HEK293 (cell line): ENCODE measurements around the gene ZNF608.
A peak's percentile ranks its signal among the peaks of the same experiment; 100 is the strongest.

Experiments
- KLF16 ChIP-seq: fragments of 450-650 bp; formaldehyde crosslinking; IDR thresholded peaks from 2 replicates; pipeline ENCODE4 v1.5.1; 2017; ENCODE audit warnings: missing biosample characterization, missing genetic modification characterization
- ZBTB11 ChIP-seq: fragments of 450-650 bp; formaldehyde crosslinking; conservative IDR thresholded peaks from 2 replicates; pipeline ENCODE4 v1.5.1; 2016; ENCODE audit warnings: low read depth, missing biosample characterization, missing genetic modification characterization
- ZBTB49 ChIP-seq: fragments of 450-650 bp; formaldehyde crosslinking; IDR thresholded peaks from 2 replicates; pipeline ENCODE4 v1.5.1; 2016; ENCODE audit warnings: missing biosample characterization, missing genetic modification characterization, low read depth
- ZBTB6 ChIP-seq: fragments of 450-650 bp; formaldehyde crosslinking; IDR thresholded peaks from 2 replicates; pipeline ENCODE4 v1.5.1; 2017; ENCODE audit warnings: missing biosample characterization, missing genetic modification characterization
- ZFP3 ChIP-seq: fragments of 450-650 bp; formaldehyde crosslinking; IDR thresholded peaks from 2 replicates; pipeline ENCODE4 v1.5.1; 2016; ENCODE audit warnings: low read depth, missing biosample characterization, missing genetic modification characterization
- ZFP37 ChIP-seq: fragments of 450-650 bp; formaldehyde crosslinking; IDR thresholded peaks from 2 replicates; pipeline ENCODE4 v1.5.1; 2016; ENCODE audit warnings: missing biosample characterization, missing genetic modification characterization
- ZNF155 ChIP-seq: fragments of 450-650 bp; formaldehyde crosslinking; IDR thresholded peaks from 2 replicates; pipeline ENCODE4 v1.5.1; 2016; ENCODE audit warnings: missing biosample characterization, missing genetic modification characterization
- ZNF223 ChIP-seq: fragments of 450-650 bp; formaldehyde crosslinking; IDR thresholded peaks from 2 replicates; pipeline ENCODE4 v1.5.1; 2016; ENCODE audit warnings: missing biosample characterization, missing genetic modification characterization
- ZNF302 ChIP-seq: fragments of 450-650 bp; formaldehyde crosslinking; IDR thresholded peaks from 2 replicates; pipeline ENCODE4 v1.5.1; 2016; ENCODE audit warnings: missing biosample characterization, missing genetic modification characterization, low read depth
- ZNF324 ChIP-seq: fragments of 450-650 bp; formaldehyde crosslinking; IDR thresholded peaks from 2 replicates; pipeline ENCODE4 v1.5.1; 2016; ENCODE audit warnings: missing biosample characterization, missing genetic modification characterization
- ZNF433 ChIP-seq: fragments of 450-650 bp; formaldehyde crosslinking; IDR thresholded peaks from 2 replicates; pipeline ENCODE4 v1.5.1; 2016; ENCODE audit warnings: missing biosample characterization, missing genetic modification characterization, low read depth
- ZNF530 ChIP-seq: fragments of 450-650 bp; formaldehyde crosslinking; IDR thresholded peaks from 2 replicates; pipeline ENCODE4 v1.5.1; 2016; ENCODE audit warnings: low read depth, missing biosample characterization, missing genetic modification characterization
- ZNF549 ChIP-seq: fragments of 450-650 bp; IDR thresholded peaks from 2 replicates; pipeline ENCODE4 v1.5.1; 2018; ENCODE audit warnings: missing biosample characterization, missing genetic modification characterization, mild to moderate bottlenecking, inconsistent platforms, moderate library complexity
- ZNF555 ChIP-seq: fragments of 450-650 bp; formaldehyde crosslinking; conservative IDR thresholded peaks from 2 replicates; pipeline ENCODE4 v1.5.1; 2017; ENCODE audit warnings: missing biosample characterization, mild to moderate bottlenecking, missing genetic modification characterization, inconsistent platforms
- ZNF561 ChIP-seq: fragments of 450-650 bp; IDR thresholded peaks from 2 replicates; pipeline ENCODE4 v1.5.1; 2018; ENCODE audit warnings: missing biosample characterization, missing genetic modification characterization, borderline replicate concordance
- ZNF621 ChIP-seq: fragments of 450-650 bp; formaldehyde crosslinking; IDR thresholded peaks from 2 replicates; pipeline ENCODE4 v1.5.1; 2017; ENCODE audit warnings: missing biosample characterization, missing genetic modification characterization
- ZNF701 ChIP-seq: fragments of 450-650 bp; formaldehyde crosslinking; IDR thresholded peaks from 2 replicates; pipeline ENCODE4 v1.5.1; 2016; ENCODE audit warnings: missing biosample characterization, missing genetic modification characterization
- ZNF704 ChIP-seq: fragments of 450-650 bp; formaldehyde crosslinking; IDR thresholded peaks from 2 replicates; pipeline ENCODE4 v1.5.1; 2016; ENCODE audit warnings: missing biosample characterization, missing genetic modification characterization
- TF ChIP-seq, protein P1 (sequence below): fragments of 450-650 bp; formaldehyde crosslinking; IDR thresholded peaks from 2 replicates; pipeline ENCODE4 v1.5.0; 2017; ENCODE audit warnings: missing biosample characterization, missing genetic modification characterization, borderline replicate concordance
- TF ChIP-seq, protein P2 (sequence below): fragments of 450-650 bp; formaldehyde crosslinking; IDR thresholded peaks from 2 replicates; pipeline ENCODE4 v1.5.1; 2016; ENCODE audit warnings: missing biosample characterization, missing genetic modification characterization
- TF ChIP-seq, protein P3 (sequence below): fragments of 450-650 bp; formaldehyde crosslinking; IDR thresholded peaks from 2 replicates; pipeline ENCODE4 v1.5.1; 2016; ENCODE audit warnings: missing biosample characterization, missing genetic modification characterization

Gene ZNF608

DNA sequence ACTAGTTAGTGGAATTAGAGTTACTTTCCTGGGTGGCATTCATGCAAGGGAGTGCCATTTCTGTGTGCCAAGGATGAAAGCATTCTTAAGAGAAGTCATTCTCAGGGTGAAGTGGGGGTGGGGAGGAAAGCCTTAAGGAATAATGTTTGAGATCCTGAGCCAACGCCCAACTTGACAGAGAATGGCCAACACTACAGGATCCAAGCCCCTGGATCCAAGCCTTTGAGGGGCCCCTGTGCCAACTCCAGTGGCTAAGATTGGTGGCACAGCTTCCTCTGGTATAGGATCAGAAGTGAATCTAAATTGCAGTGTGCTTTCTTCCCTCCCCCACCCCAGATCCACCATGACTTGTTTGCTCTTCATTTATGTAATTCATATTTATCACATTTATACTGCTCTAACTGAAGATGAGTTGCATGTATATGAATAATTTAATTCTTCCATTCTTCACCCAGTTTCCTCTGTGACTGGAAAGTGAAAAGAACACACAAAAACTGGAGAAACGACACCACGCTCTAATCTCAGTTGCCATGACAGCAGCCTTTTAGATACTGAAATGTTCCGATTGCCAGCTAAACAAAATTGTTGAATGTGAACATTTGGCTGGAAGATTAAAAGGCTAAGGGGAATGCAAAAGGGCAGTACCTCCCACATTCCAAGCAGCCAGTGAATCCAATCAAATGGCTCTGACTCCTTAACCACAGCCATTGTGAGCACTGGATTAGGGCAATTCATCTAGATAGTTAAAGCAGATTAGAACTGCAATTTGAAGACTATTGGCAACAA, 4.5 kb downstream of the ZNF608 start (continued):
- TF ChIP-seq ZBTB49 (tag by site-specific recombination) (no peak), ZNF530 (tag by site-specific recombination) (no peak), ZNF155 (tag by site-specific recombination) (no peak), ZNF433 (tag by site-specific recombination) (no peak), ZNF701 (tag by site-specific recombination) (no peak), ZBTB6 (peak; percentile 38; the same call in 1 of the 2 replicates), ZNF549 (tag by site-specific recombination) (no peak), ZNF621 (tag by site-specific recombination) (no peak), ZNF561 (tag by site-specific recombination) (no peak), ZFP3 (tag by site-specific recombination) (no peak), ZFP37 (tag by site-specific recombination) (no peak), ZBTB11 (tag by site-specific recombination) (no peak), ZNF302 (tag by site-specific recombination) (no peak), ZNF324 (tag by site-specific recombination) (no peak), ZNF555 (tag by site-specific recombination) (no peak), KLF16 (tag by site-specific recombination) (no peak), ZNF704 (tag by site-specific recombination) (no peak), ZNF223 (tag by site-specific recombination) (no peak)
- TF ChIP-seq, protein P1, sequence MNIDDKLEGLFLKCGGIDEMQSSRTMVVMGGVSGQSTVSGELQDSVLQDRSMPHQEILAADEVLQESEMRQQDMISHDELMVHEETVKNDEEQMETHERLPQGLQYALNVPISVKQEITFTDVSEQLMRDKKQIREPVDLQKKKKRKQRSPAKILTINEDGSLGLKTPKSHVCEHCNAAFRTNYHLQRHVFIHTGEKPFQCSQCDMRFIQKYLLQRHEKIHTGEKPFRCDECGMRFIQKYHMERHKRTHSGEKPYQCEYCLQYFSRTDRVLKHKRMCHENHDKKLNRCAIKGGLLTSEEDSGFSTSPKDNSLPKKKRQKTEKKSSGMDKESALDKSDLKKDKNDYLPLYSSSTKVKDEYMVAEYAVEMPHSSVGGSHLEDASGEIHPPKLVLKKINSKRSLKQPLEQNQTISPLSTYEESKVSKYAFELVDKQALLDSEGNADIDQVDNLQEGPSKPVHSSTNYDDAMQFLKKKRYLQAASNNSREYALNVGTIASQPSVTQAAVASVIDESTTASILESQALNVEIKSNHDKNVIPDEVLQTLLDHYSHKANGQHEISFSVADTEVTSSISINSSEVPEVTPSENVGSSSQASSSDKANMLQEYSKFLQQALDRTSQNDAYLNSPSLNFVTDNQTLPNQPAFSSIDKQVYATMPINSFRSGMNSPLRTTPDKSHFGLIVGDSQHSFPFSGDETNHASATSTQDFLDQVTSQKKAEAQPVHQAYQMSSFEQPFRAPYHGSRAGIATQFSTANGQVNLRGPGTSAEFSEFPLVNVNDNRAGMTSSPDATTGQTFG (tag by site-specific recombination) = no peak
- TF ChIP-seq, protein P2, sequence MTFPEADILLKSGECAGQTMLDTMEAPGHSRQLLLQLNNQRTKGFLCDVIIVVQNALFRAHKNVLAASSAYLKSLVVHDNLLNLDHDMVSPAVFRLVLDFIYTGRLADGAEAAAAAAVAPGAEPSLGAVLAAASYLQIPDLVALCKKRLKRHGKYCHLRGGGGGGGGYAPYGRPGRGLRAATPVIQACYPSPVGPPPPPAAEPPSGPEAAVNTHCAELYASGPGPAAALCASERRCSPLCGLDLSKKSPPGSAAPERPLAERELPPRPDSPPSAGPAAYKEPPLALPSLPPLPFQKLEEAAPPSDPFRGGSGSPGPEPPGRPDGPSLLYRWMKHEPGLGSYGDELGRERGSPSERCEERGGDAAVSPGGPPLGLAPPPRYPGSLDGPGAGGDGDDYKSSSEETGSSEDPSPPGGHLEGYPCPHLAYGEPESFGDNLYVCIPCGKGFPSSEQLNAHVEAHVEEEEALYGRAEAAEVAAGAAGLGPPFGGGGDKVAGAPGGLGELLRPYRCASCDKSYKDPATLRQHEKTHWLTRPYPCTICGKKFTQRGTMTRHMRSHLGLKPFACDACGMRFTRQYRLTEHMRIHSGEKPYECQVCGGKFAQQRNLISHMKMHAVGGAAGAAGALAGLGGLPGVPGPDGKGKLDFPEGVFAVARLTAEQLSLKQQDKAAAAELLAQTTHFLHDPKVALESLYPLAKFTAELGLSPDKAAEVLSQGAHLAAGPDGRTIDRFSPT (tag by site-specific recombination) = peak; percentile 51
- TF ChIP-seq, protein P3, sequence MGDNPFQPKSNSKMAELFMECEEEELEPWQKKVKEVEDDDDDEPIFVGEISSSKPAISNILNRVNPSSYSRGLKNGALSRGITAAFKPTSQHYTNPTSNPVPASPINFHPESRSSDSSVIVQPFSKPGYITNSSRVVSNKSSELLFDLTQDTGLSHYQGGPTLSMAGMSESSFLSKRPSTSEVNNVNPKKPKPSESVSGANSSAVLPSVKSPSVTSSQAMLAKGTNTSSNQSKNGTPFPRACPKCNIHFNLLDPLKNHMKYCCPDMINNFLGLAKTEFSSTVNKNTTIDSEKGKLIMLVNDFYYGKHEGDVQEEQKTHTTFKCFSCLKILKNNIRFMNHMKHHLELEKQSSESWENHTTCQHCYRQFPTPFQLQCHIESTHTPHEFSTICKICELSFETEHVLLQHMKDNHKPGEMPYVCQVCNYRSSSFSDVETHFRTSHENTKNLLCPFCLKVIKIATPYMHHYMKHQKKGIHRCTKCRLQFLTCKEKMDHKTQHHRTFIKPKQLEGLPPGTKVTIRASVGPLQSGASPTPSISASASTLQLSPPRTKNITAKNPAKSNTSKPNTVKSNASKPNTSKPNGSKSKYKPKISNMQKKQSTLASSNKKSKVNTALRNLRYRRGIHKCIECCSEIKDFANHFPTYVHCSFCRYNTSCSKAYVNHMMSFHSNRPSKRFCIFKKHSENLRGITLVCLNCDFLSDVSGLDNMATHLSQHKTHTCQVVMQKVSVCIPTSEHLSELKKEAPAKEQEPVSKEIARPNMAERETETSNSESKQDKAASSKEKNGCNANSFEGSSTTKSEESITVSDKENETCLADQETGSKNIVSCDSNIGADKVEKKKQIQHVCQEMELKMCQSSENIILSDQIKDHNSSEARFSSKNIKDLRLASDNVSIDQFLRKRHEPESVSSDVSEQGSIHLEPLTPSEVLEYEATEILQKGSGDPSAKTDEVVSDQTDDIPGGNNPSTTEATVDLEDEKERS (tag by site-specific recombination) = no peak
